NCI-H1092 treated with DMSO at 0.1 percent for 48 hours (cell line): Measurements from ENCODE around the gene ATP5MC2.
"Not testable (repeated sequence)": the region's sequence is repeated elsewhere in the genome, so short reads cannot be mapped to it uniquely, and the experiment has no call there.

ENCODE experiments used
- DNase-seq: peaks from one replicate; lab custom pipeline; 2025; lab: John Stamatoyannopoulos, UW

ATP5MC2 gene

DNA sequence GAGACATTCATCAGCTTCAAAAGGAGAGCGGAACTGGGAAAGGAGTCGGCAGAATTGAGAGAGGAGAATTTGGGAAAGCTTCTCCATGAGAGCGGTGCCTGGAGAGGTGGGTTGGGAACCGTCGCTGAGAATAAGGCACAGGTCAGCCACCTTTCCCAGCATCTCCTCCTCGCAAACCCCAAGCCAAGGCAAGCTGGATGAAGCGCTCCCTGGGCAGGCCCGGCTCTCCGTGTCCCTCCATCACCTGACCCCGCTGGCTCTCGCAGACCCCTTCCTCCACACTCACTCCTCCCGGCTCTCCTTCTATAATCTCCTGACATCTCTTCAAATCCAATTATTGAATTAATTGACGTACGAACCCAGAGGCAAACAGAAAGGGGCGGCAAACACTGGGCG lies 18.9 kb upstream of the ATP5MC2 start:
- no peak for DNase-seq

DNA sequence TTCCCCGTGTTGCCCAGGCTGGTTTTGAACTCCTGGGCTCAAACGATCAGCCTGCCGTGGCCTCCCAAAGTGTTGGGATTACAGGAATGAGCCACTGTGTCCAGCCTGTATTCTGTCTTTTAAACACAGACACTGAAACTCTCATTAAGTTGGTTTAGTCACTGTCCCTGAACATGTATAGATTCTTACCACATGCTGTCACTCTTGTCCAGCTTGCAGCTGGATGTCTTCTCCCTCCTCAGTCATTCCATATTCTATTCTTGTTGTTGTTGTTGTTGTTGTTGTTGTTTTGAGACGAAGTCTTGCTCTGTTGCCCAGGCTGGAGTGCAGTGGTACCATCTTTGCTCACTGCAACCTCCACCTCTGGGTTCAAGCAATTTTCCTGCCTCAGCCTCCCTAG lies 12.3 kb upstream of the ATP5MC2 start:
- DNase-seq = no peak

- DNase-seq = no peak
Observed at GRCh38 chr12:53686436-53686835, 10.6 kb upstream of the ATP5MC2 start.

DNA sequence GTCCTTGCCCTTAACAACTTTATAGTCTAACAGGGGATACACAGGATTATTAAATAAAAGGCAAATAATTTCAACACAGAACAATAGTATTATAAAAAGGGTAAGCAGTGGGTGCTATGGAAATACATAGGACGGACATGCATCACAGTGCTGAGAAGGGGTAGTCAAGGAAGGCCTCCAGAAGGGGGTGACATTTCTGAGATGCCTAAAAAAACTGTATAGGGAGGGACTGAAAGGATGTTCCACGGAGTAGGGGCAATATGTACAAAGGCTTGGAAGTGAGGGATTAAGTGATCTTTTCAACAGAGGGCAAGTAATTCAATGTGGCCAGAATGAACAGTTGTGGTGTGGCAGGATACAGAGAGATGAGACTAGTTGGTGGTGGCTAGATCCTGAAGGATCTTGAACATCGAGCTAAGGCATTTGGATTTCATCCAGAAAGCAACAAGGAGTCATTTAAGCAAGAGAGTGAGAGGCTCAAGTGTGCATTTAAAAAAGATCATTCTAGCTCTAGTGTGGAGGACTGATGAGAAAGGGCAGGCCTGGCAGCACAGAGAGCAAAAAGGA lies 8.9 kb upstream of the ATP5MC2 start:
- no peak for DNase-seq

- DNase-seq = no peak
Observed at GRCh38 chr12:53683983-53684382, 8.1 kb upstream of the ATP5MC2 start.

- DNase-seq = no peak
Observed at GRCh38 chr12:53683494-53683893, 7.6 kb upstream of the ATP5MC2 start.

DNA sequence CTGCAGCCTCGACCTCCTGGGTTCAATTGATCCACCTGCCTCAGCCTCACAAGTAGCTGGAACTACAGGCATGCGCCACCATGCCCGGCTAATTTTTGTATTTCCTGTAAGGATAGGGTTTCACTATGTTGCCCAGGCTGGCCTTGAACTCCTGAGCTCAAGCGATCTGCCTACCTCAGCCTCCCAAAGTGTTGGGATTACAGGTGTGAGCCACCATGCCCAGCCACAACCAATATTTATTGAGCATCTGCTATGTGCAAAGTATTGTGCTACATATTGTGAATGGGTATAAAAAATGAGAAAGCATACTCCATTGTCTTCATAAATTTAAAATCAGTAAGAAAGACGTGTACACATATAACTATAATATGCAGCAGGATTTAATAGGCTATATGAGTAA lies 4.2 kb upstream of the ATP5MC2 start:
- not testable (repeated sequence) for DNase-seq

- no peak for DNase-seq
Observed at GRCh38 chr12:53677800-53678148, 1.9 kb upstream of the ATP5MC2 start.

DNA sequence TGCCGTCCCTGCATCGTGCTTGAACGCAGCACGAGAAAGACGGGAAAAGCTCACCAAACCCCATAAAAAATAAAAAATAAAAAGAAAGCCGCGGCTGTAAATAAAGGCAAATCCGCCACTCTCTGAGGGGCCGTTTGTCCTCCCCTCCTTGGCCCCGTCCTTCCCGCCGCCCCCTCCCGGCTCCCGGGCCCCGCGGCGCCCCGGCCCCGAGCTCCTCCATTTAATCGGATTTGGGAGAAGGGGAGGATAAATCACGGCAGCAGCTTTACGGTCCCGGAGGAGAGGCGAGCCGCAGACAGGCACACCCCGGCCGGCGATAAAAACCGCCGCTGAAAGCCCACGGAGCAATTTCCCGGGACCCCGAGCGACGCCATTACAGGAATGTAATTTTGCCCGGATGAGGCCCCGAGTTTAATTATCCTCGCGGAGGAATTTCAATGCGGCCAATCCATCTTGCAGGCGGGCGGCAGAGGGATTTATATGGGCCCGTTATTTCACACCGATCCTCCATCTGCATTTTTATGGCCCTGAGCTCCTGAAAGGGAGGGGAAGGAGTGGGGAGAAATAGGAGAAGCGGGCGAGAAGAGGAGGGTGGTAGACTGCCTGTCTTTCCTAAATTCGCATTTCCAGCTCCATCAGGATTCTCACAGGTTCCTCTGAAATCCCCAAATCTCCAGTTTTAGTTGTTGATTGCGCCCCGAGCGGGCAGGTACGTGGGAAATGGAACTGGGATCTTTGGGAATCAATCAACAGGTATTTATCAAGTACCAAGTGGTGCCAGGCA lies 1.3 kb upstream of the ATP5MC2 start:
- no peak for DNase-seq

DNA sequence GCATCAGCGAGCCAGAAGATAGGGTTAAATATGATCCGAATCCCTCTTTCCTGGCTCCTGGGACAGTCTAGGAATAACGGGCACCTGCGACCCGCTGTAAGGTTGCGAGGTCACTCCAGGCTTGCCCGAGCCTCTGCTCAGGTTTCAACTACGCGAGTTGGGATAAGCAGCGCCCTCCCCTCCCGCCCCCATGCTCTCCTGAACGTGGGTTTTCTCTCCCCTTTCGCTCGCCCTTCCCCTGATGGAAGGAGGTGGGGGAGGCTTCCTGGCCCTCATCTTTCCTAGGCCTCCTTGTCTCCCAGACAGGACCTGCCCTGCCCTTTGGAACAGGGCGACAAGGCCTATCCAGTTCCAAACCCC lies 753 bp upstream of the ATP5MC2 start:
- no peak for DNase-seq

- no peak for DNase-seq
Observed at GRCh38 chr12:53674977-53675700, 744 bp downstream of the ATP5MC2 start.

DNA sequence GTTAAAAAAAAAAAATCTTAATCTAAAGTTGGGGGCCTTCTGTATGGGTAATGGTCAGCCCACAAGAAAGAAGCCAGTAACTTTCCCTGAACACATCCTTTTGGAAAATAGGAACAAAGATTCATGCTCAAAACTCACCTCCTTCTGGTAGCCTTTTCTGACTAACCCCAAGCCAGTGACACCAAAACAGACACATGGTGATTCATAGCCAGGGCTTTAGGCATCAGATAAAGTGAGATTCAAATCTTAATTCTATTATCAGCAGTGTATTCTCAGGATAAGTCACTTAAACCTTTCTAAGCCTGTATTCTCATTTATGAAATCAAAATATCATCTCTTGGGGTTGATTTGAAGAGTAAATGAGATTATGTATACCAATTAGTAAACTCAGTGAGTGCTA lies 4.9 kb downstream of the ATP5MC2 start:
- no peak for DNase-seq

GRCh38 chr12:53670308-53670707 lies 5.6 kb downstream of the ATP5MC2 start:
- no peak for DNase-seq

DNA sequence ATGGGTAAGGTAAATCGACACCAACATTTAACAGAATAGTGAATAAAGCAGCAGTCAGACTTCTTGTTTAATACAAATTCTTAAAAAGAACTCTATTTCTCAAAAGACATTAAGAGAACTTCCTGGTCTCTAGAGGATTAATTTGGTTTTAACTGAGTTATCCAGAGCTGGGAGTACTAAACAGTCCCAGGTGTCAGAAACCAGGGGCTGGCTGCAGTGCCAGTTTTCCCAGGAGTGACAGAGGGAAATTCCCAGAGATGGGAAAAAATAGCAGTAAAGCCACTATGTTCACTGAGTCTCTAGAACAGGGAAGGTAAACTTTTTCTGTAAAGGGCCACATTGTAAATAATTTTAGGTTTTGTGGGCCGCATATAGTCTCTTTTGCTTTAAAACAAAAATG lies 8.8 kb downstream of the ATP5MC2 start:
- no peak for DNase-seq

GRCh38 chr12:53664936-53665335 lies 10.9 kb downstream of the ATP5MC2 start:
- DNase-seq = no peak

- DNase-seq = no peak
Observed at GRCh38 chr12:53664191-53664590, 11.7 kb downstream of the ATP5MC2 start.

DNA sequence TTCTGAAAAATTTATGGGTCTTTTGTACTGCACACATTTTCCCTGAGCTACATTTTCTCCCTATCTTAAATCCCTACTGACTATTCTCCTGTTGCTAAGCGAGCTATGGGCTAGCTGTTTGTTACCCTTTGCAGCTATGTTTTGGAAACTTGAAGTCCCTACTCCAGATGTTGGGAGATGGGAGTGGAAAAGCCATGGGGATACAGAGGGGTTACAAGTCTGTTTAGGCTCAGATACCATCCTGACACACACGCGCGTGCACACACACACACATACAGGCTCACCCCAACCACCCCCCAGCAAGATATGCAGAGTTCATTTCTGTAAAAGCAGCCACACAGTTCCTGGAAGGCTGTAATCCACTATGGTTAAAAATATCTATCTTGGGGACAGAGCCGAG lies 15.8 kb downstream of the ATP5MC2 start:
- no peak for DNase-seq

DNA sequence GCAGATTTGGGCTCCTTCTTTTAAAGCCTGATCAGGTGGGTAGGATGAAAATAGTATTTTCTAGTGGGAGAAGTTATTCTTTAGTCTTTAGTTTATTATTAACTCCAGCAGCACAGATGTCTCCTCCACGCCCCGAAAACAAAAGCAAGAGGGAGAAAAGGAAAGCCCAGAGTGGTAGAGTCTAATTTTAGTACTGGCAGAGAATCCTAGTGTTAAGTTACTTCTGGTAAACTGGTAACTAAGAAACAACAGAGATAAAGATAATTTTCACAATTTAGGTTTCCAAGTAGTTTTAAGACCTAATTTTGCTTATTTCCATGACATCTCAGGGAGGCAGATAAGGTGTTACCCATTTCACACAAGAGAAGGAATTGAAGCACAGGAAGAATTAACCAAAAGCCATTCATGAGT lies 16.3 kb downstream of the ATP5MC2 start:
- peak; percentile 62 for DNase-seq

DNA sequence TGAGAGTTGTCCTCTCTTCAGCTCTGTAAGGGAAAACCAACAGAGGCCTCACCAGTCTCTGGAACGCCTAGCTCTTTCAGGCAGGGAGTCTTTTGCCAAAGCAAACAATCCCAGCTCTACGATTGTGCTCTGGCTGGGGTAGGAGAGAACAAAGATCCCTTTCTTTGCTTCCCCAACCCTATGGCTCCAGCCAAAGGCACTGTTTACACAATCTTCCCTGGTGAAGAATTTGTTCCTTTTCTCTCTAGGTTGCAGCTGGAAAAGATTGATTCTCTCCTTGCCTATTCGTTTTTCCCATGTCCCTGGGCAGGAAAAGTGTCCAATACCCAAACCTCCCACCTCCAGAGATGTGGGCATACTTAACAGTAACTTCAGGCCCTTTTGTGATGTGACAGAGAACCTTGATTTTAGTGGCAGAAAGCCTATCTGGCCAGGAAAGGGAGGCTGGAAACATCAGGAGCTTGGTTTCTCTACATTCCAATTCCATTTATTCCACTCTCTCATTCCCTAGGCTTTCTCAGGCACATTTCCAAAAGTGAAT lies 16.8 kb downstream of the ATP5MC2 start:
- peak; percentile 87 for DNase-seq

DNA sequence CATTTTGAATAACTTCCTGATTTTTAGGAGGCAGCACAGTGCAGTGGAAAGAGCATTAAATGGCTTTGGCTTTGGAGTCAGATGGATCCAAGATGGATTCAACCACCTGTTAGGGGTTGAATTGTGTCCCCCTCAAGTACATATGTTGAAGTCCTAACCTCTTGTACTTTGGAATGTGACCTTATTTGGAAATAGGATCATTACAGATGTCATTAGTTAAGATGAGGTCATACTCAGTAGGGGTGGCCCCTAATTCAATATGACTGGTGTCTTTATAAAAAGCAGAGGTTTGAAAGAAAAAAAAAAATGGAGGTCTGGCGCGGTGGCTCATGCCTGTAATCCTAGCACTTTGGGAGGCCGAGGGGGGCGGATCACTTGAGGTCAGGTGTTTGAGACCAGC lies 18.8 kb downstream of the ATP5MC2 start:
- DNase-seq = no peak

DNA sequence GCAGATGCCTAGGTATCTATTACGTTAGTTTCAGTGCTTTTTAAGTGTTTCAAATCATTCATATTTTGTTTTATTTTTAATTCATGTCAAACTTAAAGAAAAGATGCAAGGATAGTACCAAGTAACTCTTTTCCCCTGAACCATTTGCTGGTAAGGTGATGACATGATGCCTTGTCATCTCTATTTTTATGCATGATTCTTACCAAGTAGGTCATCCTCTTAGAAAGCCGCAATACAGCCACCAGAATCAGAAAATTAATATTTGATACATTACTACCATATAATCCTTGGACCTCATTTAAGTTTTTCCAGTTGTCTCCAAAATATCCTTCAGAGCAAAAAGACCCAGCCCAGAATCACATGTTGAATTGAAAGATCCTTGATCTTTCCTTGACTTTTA lies 22.3 kb downstream of the ATP5MC2 start:
- DNase-seq = no peak

DNA sequence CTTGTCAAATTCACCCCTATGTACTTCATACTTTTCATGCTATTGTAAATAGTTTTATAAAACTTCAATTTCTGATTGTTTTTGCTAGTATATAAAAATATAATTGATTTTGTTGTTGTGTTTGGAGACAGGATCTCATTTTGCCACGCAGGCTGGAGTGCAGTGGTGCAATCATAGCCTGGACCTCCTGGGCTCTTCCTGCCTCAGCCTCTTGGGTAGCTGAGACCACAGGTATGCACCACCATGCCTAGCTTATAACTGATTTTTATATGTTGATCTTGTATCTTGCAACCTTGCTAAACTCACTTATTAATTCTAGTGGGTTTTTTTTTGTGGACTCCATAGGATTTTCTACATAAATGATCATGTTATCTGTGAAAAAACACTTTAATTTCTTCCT lies 23.5 kb downstream of the ATP5MC2 start:
- DNase-seq = no peak

DNA sequence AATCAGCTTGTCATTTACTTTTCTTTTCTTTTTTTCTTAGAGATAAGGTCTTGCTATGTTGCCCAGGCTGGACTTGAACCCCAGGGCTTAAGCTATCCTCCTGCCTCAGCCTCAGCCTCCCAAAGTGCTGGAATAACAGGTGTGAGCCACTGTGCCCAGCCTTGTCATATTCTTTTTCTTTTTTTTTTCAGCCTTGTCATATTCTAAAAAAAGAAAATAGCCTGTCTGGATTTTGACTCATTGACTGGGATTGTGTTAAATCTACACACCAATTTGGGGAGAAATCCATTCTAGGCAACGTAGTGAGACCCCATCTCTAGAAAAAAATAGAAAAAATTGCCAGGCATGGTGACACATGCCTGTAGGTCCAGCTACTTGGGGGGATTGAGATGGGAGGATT lies 24.1 kb downstream of the ATP5MC2 start:
- no peak for DNase-seq
